ENCODE results near the gene TAS1R1. TPM values are rescaled to one million over a fixed set of nuclear protein-coding genes. Genes with fewer than 3 reads are reported as not detected.

The TAS1R1 gene
- total and polyA plus RNA-seq, 9 of the 15 experiments (the other 6 are each of a cell fraction or from before 2014, with no cell fraction given) = 0.06 TPM; not detected in 8

- TF ChIP-seq ZNF318 (IDR thresholded peaks at IDR 0.05; ENCODE audit: borderline replicate concordance in 1 of 2, low read depth in 1 of 2) (no peak), ZNF232 (CRISPR knock-in tag; IDR thresholded peaks at IDR 0.05) (no peak), ZNF785 (CRISPR knock-in tag; IDR thresholded peaks at IDR 0.05) (no peak), ZNF146 (CRISPR knock-in tag; IDR thresholded peaks at IDR 0.05; ENCODE audit: unreplicated experiment) (no peak), CXXC5 (CRISPR knock-in tag; IDR thresholded peaks at IDR 0.05) (peak; percentile 90), MTF1 (CRISPR knock-in tag; IDR thresholded peaks at IDR 0.05; ENCODE audit: borderline replicate concordance) (no peak), HNRNPK (IDR thresholded peaks at IDR 0.05; ENCODE audit: low read depth, low read length, poor library complexity, severe bottlenecking) (no peak), FOXA3 (CRISPR knock-in tag; conservative IDR thresholded peaks at IDR 0.05 in 1 of 2, IDR thresholded peaks at IDR 0.05 in 1 of 2) (peak in 1 of 2 experiments; percentile 15; a peak in 1 of 4 replicates), NONO (IDR thresholded peaks at IDR 0.05; ENCODE audit: low read depth in 2 of 2, low read length in 1 of 2) (no peak), RBFOX2 (IDR thresholded peaks at IDR 0.05; ENCODE audit: low read depth, low read length) (peak; percentile 92), SIX5 (IDR thresholded peaks at IDR 0.05; ENCODE audit: borderline replicate concordance in 1 of 2, insufficient read depth in 1 of 2, low read depth in 1 of 2, low read length in 2 of 2) (no peak), TBP (optimal IDR thresholded peaks at IDR 0.05; ENCODE audit: low read depth, low read length) (peak; percentile 78), NR2C2 (CRISPR knock-in tag; IDR thresholded peaks at IDR 0.05) (no peak; the same call in 1 of the 2 replicates), NR2C2 (tag; IDR thresholded peaks at IDR 0.05) (peak; percentile 89), SNAPC5 (CRISPR knock-in tag; IDR thresholded peaks at IDR 0.05) (no peak), SMARCC2 (IDR thresholded peaks at IDR 0.05; ENCODE audit: low read depth) (no peak), JUN (IDR thresholded peaks at IDR 0.05; ENCODE audit: borderline replicate concordance, low read depth, low read length) (no peak), JUN (CRISPR knock-in tag; IDR thresholded peaks at IDR 0.05; ENCODE audit: borderline replicate concordance) (no peak), CEBPB (tag; IDR thresholded peaks at IDR 0.05) (no peak), ZZZ3 (IDR thresholded peaks at IDR 0.05) (no peak)
Observed at GRCh38 chr1:6579374-6580118, 24.4 kb downstream of the TAS1R1 start, which contains the start of gene ZBTB48 (continued).
